GM18909 (cell line): ENCODE results near the gene YY1AP1.
"Not testable (repeated sequence)": the region's sequence is repeated elsewhere in the genome, so short reads cannot be mapped to it uniquely, and the experiment has no call there.

Experiments
- ATAC-seq: cut with Tn5 transposase; IDR thresholded peaks from one replicate; pipeline ENCODE4 v1.9.1; 2021; ENCODE audit warnings: mild to moderate bottlenecking; ENCODE audit not compliant: unreplicated experiment, poor library complexity

The YY1AP1 gene

DNA sequence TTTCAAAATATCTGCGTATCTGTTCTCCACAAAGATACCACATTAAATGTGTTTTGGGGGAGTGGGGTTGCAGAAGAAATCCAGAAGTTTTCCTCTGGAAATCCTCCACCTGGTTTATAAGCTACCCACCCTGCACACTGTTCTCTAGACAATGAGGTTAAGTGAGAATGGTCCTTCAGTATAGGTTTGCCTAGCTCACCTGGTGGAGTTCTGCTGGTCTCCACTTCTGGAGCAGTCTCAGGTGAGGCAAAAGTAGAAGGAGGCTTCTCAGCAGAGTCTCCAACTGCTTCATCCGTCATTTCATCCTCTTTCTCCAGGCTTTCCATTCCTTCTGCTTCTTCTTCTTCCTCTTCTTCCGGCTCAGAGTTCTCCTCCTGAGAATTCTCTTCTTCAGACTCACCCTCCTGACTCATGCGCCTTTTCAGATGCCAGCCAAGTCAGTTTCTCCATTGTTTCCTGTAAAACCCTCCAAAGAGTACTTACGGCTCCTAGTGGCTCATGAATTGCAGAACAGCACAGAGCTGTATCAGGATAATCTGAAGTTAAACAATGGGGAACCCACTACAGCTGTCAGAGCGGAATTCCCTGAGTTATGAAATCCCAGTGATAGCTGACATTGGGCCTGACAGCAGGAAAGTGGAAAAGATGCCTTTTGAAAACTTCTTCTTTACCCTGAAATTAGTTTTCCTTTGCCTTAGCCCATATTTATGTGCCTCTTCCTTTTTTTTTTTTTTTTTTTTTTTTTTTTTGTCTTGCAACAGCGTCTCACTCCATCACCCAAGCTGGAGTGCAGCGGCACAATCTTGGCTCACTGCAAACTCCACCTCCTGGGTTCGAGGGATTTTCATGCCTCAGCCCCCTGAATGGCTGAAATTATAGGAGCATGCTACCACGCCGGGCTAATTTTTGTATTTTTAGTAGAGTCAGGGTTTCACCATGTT, 40.1 kb downstream of the YY1AP1 start:
- ATAC-seq = no peak

DNA sequence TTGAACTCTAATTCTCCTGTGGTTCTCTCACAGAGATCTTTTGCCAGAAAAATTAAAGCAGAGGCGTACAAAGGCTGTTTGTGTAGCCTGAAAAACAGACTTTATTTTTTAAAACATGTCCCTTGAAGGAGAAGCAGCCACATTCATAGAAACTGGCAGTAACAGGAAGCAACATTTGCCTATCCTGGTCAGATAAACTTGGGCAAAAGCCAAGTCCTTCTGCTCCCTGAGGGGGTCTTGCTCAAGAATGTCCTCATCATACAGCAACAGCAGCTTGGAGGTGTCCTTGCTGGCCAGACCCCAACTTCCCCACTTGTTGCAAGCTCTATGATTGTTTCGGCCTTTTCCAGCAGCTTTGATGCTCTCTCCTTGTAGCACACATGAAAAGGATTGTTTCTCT, 42.3 kb downstream of the YY1AP1 start:
- ATAC-seq = no peak

- ATAC-seq = no peak
Observed at GRCh38 chr1:155645648-155646047, 42.9 kb downstream of the YY1AP1 start.

- ATAC-seq = no peak
Observed at GRCh38 chr1:155645034-155645598, 43.5 kb downstream of the YY1AP1 start.

- ATAC-seq = no peak
Observed at GRCh38 chr1:155643230-155643629, 45.3 kb downstream of the YY1AP1 start.

GRCh38 chr1:155642559-155643180, 45.9 kb downstream of the YY1AP1 start:
- ATAC-seq = not testable (repeated sequence)

DNA sequence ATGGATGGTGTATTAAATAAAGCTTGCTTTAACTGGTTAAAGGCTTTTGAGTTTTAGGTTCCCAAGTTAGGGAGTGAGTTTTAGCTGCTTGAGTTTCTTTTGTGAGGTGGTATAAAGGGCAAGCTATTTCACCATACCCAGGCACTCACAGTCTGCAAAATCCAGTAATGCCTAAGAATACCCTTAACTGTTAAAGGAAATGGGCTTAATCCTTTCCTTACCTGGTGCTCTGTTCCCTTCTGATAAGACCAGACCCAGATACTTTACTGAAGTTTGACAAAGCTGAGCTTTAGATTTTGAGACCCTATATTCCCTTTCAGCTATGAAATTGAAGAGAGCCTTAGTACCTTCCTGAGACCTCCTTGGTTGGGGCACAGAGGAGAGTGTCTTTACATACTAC, 48.2 kb downstream of the YY1AP1 start:
- ATAC-seq = no peak

- no peak for ATAC-seq
Observed at GRCh38 chr1:155636397-155637153, 52.0 kb downstream of the YY1AP1 start.

DNA sequence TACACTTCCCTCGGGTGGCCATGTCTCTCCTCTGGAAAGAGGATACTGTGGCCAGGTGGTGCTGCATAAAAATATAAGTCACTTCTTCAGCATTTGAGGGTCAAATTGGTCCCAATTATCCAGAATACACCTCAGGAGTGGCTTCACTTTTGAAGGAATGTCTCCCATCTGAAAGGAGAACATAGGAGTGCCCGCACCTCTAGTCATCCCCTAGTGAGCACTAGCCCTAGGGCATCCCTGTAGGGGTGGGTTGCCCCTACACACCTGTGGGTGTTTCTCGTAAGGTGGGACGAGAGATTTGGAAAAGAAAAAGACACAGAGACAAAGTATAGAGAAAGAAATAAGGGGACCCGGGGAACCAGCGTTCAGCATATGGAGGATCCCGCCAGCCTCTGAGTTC, 62.1 kb downstream of the YY1AP1 start:
- not testable (repeated sequence) for ATAC-seq

GRCh38 chr1:155623357-155623756, 65.2 kb downstream of the YY1AP1 start:
- ATAC-seq = no peak

DNA sequence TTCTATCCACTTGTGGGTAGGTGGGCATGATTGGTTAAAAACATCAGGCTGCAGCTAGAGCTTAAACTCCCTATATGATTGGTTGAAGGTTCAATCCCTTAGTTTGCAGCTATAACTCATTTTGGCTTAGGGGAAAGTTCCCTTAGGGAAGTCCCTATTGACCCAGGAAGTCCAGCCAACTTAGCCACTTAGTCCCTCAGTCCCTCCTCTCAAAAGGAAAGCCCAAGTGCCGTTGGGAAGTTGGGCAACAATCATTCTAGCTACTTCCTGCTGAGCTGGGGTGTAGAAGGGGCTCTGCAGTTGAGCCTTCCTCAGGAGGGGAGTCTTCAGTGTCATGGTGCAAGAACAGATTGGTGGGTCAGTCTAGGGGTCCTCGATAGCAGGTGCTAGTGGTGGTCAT, 66.4 kb downstream of the YY1AP1 start:
- ATAC-seq = no peak

GRCh38 chr1:155613226-155613625, 75.3 kb downstream of the YY1AP1 start:
- not testable (repeated sequence) for ATAC-seq

- ATAC-seq = not testable (repeated sequence)
Observed at GRCh38 chr1:155610257-155610647, 78.3 kb downstream of the YY1AP1 start.

GRCh38 chr1:155609515-155610256, 78.9 kb downstream of the YY1AP1 start, which contains the start of gene MSTO1:
Gene MSTO1 (plus strand): TSS chr1:155610218. CDS start chr1:155610249, 31 bp downstream.
- peak; percentile 91 for ATAC-seq
